ENCODE data around the gene FGFR1OP2.

GRCh38 chr12:26939953-26940352 is 1.7 kb downstream of the FGFR1OP2 start:
- TF ChIP-seq POLR2A (IDR thresholded peaks at IDR 0.05) (no peak), CTCF (IDR thresholded peaks at IDR 0.05) (no peak)
